Endothelial cell of umbilical vein (primary cell): ENCODE measurements around the gene KAZN. TPM values are rescaled to one million over a fixed set of nuclear protein-coding genes. Genes with fewer than 3 reads are reported as not detected.

Experiments
- BruUV-seq: library from RNA; stranded (reverse); fragments of 400-500 nt; replicated peaks from 2 replicates; lab custom pipeline; 2021; lab: Mats Ljungman, UMichigan
- CTCF ChIA-PET: fragments of 300-600, 350-600 bp; sonication (Branson Sonifier 250); formaldehyde crosslinking; loops from one replicate; lab custom pipeline; 2021; ENCODE audit warnings: antibody characterized with exemption, inconsistent platforms; lab: Charles Lee
- POLR2A ChIA-PET: fragments of 300-600, 350-600 bp; sonication (Branson Sonifier 250); formaldehyde crosslinking; loops from one replicate; lab custom pipeline; 2021; ENCODE audit warnings: antibody characterized with exemption, inconsistent platforms; lab: Charles Lee
- DNase-seq: peaks from one replicate; pipeline ENCODE4 v3.0.0-alpha.2; 2011; ENCODE audit warnings: low read depth, low spot score
- FAIRE-seq: peaks from 2 replicates; lab custom pipeline; 2011; peaks lifted over from hg19 to GRCh38; lab: Jason Lieb, UNC
- H2AFZ ChIP-seq: 2 replicates; pipeline ENCODE4 v1.6.0; 2012; ENCODE audit warnings: low read depth, low read length, control low read depth, inconsistent platforms
- H3K27ac ChIP-seq: 2 replicates; pipeline ENCODE4 v1.5.1; 2011; ENCODE audit warnings: low read depth, mild to moderate bottlenecking, control low read depth, low read length, moderate library complexity; ENCODE audit not compliant: insufficient read depth
- H3K27me3 ChIP-seq, 2 experiments: 2 replicates each; pipeline versions ENCODE4 v1.6.0 to v1.6.1; 2011; ENCODE audit warnings: low read length in 2 of 2, mixed read lengths in 1 of 2; ENCODE audit not compliant: control insufficient read depth in 2 of 2, insufficient read depth in 2 of 2
- H3K36me3 ChIP-seq, 2 experiments: 2 replicates in 1 of 2; 3 replicates in 1 of 2; pipeline ENCODE4 v1.5.1; 2011; ENCODE audit warnings: low read length in 2 of 2, mild to moderate bottlenecking in 1 of 2, moderate library complexity in 1 of 2; ENCODE audit not compliant: control insufficient read depth in 2 of 2, insufficient read depth in 2 of 2; ENCODE audit errors: extremely low read depth in 1 of 2
- H3K4me1 ChIP-seq: 3 replicates; pipeline ENCODE4 v1.5.1; 2011; ENCODE audit warnings: mild to moderate bottlenecking, low read length; ENCODE audit not compliant: control insufficient read depth, insufficient read depth; ENCODE audit errors: extremely low read depth
- H3K4me2 ChIP-seq: 2 replicates; pipeline ENCODE4 v1.6.1; 2011; ENCODE audit warnings: low read length, control low read depth, mixed read lengths; ENCODE audit not compliant: insufficient read depth
- H3K4me3 ChIP-seq, 3 experiments: fragments of 200-600 bp in 1 of 3; sonication (generic), shearing (Covaris generic) in 1 of 3; replicated peaks in 1 of 3; 2 replicates each; pipeline ENCODE4 v1.5.1; 2011 to 2016; ENCODE audit warnings: control low read depth in 3 of 3, low read length in 3 of 3, mild to moderate bottlenecking in 2 of 3, inconsistent platforms in 1 of 3, low read depth in 1 of 3, moderate library complexity in 1 of 3; ENCODE audit not compliant: insufficient read depth in 1 of 3
- H3K79me2 ChIP-seq: 2 replicates; pipeline ENCODE4 v1.6.0; 2012; ENCODE audit warnings: low read length, inconsistent platforms; ENCODE audit not compliant: control insufficient read depth, insufficient read depth
- H3K9ac ChIP-seq: replicated peaks from 2 replicates; pipeline ENCODE3; 2011; ENCODE audit warnings: low read length, control low read depth; ENCODE audit not compliant: insufficient read depth; ENCODE audit errors: extremely low read depth
- H3K9me1 ChIP-seq: replicated peaks from 3 replicates; pipeline ENCODE4 v1.6.0; 2011; ENCODE audit warnings: mild to moderate bottlenecking, low read length; ENCODE audit not compliant: control insufficient read depth, insufficient read depth; ENCODE audit errors: extremely low read depth
- H3K9me3 ChIP-seq: replicated peaks from 2 replicates; pipeline ENCODE4 v1.5.1; 2012; ENCODE audit warnings: low read length, inconsistent platforms; ENCODE audit not compliant: control insufficient read depth, insufficient read depth
- H4K20me1 ChIP-seq: replicated peaks from 2 replicates; pipeline ENCODE3; 2011; ENCODE audit warnings: mild to moderate bottlenecking, low read length; ENCODE audit not compliant: control insufficient read depth, insufficient read depth; ENCODE audit errors: extremely low read depth
- EZH2 ChIP-seq: IDR thresholded peaks from 2 replicates; pipeline ENCODE4 v1.6.1; 2012; ENCODE audit warnings: borderline replicate concordance, low read depth, mild to moderate bottlenecking, moderate library complexity, low read length, inconsistent platforms; ENCODE audit not compliant: severe bottlenecking
- FOS ChIP-seq: IDR thresholded peaks from 2 replicates; pipeline ENCODE4 v1.6.1; 2011; ENCODE audit warnings: mild to moderate bottlenecking, low read length, moderate library complexity, borderline replicate concordance; ENCODE audit not compliant: insufficient read depth
- GATA2 ChIP-seq: IDR thresholded peaks from 2 replicates; pipeline ENCODE4 v1.7.0; 2011; ENCODE audit warnings: low read depth, mild to moderate bottlenecking, moderate library complexity, mixed read lengths, low read length; ENCODE audit not compliant: insufficient read length, insufficient read depth
- JUN ChIP-seq: IDR thresholded peaks from 2 replicates; pipeline ENCODE4 v1.6.1; 2011; ENCODE audit warnings: borderline replicate concordance, low read depth; ENCODE audit not compliant: insufficient read length, insufficient read depth
- MYC ChIP-seq: IDR thresholded peaks from one replicate; pipeline ENCODE4 v1.6.1; 2011; ENCODE audit warnings: mild to moderate bottlenecking, low read depth, low read length
- POLR2A ChIP-seq: IDR thresholded peaks from 2 replicates; pipeline ENCODE4 v1.6.1; 2012; ENCODE audit warnings: low read depth, mild to moderate bottlenecking, control low read depth, low read length
- POLR2AphosphoS5 ChIP-seq: IDR thresholded peaks from 2 replicates; pipeline ENCODE4 v1.6.1; 2012; ENCODE audit warnings: low read depth, mild to moderate bottlenecking, control low read depth, low read length, moderate library complexity; ENCODE audit not compliant: insufficient read depth
- dilution Hi-C: fragments of 300-500 bp; cut with MboI; formaldehyde crosslinking; loops from one replicate; pipeline ENCODE4 v1.15.0; 2019; ENCODE audit warnings: low sequenced_read_pairs; ENCODE audit not compliant: extremely low pct_ligation_motif_present
- intact Hi-C: fragments of 100-400 bp; cut with micrococcal nuclease; formaldehyde crosslinking; loops from one replicate; pipeline ENCODE4 v1.10.0; 2022
- polyA plus RNA-seq, 4 experiments: library from polyadenylated mRNA; depleted of rRNA in 3 of 4; stranded (reverse) in 3 of 4; unstranded in 1 of 4; fragments of >200 nt; gene quantifications; 2 replicates each; pipeline versions ENCODE4 v1.2.1 to v1.2.3, GENCODE V29; 2011 to 2012; ENCODE audit warnings: missing spikeins in 1 of 4
- total RNA-seq: library from RNA; stranded (reverse); gene quantifications from 2 replicates; pipeline ENCODE4 v1.2.3, GENCODE V29; 2021
- TF ChIP-seq, protein P1 (sequence below): IDR thresholded peaks from 2 replicates; pipeline ENCODE4 v1.6.1; 2011; ENCODE audit not compliant: insufficient read depth, insufficient read length
- TF ChIP-seq, protein P2 (sequence below), 2 donors: IDR thresholded peaks; 1 replicate in 1 of 2; 2 replicates in 1 of 2; pipeline ENCODE4 v1.5.1; 2011; ENCODE audit warnings: low read length in 2 of 2, mild to moderate bottlenecking in 2 of 2, moderate library complexity in 2 of 2, control low read depth in 1 of 2, inconsistent platforms in 1 of 2, low read depth in 1 of 2; ENCODE audit not compliant: insufficient read depth in 1 of 2; ENCODE audit errors: extremely low read depth in 1 of 2

Gene KAZN
- total and polyA plus RNA-seq, 2 donors (not counting 3 experiments of a cell fraction or from before 2014, with no cell fraction given): 1.6 to 5.8 TPM

DNA sequence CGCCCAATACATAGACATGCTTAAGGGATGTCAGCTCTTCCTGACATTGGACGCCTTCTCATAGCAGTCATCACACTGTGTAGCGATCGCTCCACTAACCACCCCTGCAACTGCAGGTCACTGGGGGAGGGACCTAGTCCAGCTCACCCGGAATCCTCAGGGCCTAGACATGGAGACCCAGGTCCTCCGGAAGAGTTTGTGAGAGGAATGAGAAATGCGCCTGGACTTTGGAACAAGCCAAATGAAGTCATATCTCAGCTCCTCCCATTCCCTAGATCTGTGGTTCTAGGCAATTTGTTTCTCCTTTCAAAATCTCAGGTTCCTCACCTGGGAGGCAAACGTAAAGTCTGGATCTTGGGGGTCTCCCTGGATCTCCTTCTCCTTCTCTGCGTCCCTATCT, 253.3 kb downstream of the KAZN start:
- CTCF ChIA-PET: no interaction called here

More for the DNA sequence above, 253.3 kb downstream of the KAZN start:
- no peak for FAIRE-seq
- Histone ChIP-seq H3K9me1 (no peaks in the 10 kb centered on the region), H3K4me3 (no peak overlapping the region), H4K20me1 (no peaks in the 10 kb centered on the region), H3K4me1 (no peaks in the 10 kb centered on the region), H3K27ac (no peak overlapping the region), H3K4me2 (no peak overlapping the region), H3K79me2 (no peaks in the 10 kb centered on the region), H3K36me3 (no peaks in the 10 kb centered on the region), H3K9ac (no peak overlapping the region), H3K27me3 (no peaks in the 10 kb centered on the region), H2AFZ (no peak overlapping the region), H3K9me3 (peaks cover 2% of the 10 kb centered on the region)
- BruUV-seq: no TSS peak
- TF ChIP-seq, protein P1, sequence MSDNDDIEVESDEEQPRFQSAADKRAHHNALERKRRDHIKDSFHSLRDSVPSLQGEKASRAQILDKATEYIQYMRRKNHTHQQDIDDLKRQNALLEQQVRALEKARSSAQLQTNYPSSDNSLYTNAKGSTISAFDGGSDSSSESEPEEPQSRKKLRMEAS: no peak
- no peak for TF ChIP-seq POLR2A
- TF ChIP-seq GATA2: no peak
- no peak for TF ChIP-seq JUN
- no peak for TF ChIP-seq FOS
- TF ChIP-seq MYC: no peak
- TF ChIP-seq POLR2AphosphoS5: no peak
- TF ChIP-seq, protein P2, sequence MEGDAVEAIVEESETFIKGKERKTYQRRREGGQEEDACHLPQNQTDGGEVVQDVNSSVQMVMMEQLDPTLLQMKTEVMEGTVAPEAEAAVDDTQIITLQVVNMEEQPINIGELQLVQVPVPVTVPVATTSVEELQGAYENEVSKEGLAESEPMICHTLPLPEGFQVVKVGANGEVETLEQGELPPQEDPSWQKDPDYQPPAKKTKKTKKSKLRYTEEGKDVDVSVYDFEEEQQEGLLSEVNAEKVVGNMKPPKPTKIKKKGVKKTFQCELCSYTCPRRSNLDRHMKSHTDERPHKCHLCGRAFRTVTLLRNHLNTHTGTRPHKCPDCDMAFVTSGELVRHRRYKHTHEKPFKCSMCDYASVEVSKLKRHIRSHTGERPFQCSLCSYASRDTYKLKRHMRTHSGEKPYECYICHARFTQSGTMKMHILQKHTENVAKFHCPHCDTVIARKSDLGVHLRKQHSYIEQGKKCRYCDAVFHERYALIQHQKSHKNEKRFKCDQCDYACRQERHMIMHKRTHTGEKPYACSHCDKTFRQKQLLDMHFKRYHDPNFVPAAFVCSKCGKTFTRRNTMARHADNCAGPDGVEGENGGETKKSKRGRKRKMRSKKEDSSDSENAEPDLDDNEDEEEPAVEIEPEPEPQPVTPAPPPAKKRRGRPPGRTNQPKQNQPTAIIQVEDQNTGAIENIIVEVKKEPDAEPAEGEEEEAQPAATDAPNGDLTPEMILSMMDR (IDR thresholded peaks at IDR 0.05; ENCODE audit: extremely low read depth in 1 of 2, insufficient read depth in 1 of 2, low read depth in 1 of 2, low read length in 2 of 2): no peak
- TF ChIP-seq EZH2: no peak
- dilution Hi-C loops (no loop called here), intact Hi-C loops (no loop called here)
- no peak for DNase-seq
- POLR2A ChIA-PET: no interaction called here
